Keratinocyte (primary cell): ENCODE data around the gene TDRKH. TPM values are rescaled to one million over a fixed set of nuclear protein-coding genes. Genes with fewer than 3 reads are reported as not detected.

ENCODE experiments used
- DNase-seq: peaks from one replicate; pipeline ENCODE4 v3.0.0-alpha.2; 2011; ENCODE audit warnings: low read depth, missing footprints, low spot score
- FAIRE-seq: peaks from 2 replicates; lab custom pipeline; 2011; peaks lifted over from hg19 to GRCh38; lab: Jason Lieb, UNC
- H2AFZ ChIP-seq: 2 replicates; pipeline ENCODE4 v1.6.0; 2012; ENCODE audit warnings: low read length, control low read depth, inconsistent platforms; ENCODE audit not compliant: control insufficient read depth
- H3K27ac ChIP-seq: 2 replicates; pipeline ENCODE4 v1.5.1; 2011; ENCODE audit warnings: low read length; ENCODE audit not compliant: control insufficient read depth, insufficient read depth
- H3K27me3 ChIP-seq: 3 replicates; pipeline ENCODE4 v1.6.0; 2011; ENCODE audit warnings: low read length; ENCODE audit not compliant: control insufficient read depth, insufficient read depth; ENCODE audit errors: extremely low read depth
- H3K36me3 ChIP-seq, 2 experiments: 2 replicates in 1 of 2; 3 replicates in 1 of 2; pipeline ENCODE4 v1.5.1; 2011; ENCODE audit warnings: low read length in 2 of 2, mild to moderate bottlenecking in 1 of 2; ENCODE audit not compliant: control insufficient read depth in 2 of 2, insufficient read depth in 2 of 2; ENCODE audit errors: extremely low read depth in 1 of 2
- H3K4me1 ChIP-seq: 3 replicates; pipeline ENCODE4 v1.5.1; 2011; ENCODE audit warnings: low read length; ENCODE audit not compliant: control insufficient read depth, insufficient read depth; ENCODE audit errors: extremely low read depth
- H3K4me2 ChIP-seq: 3 replicates; pipeline ENCODE4 v1.6.0; 2011; ENCODE audit warnings: low read depth, low read length; ENCODE audit not compliant: control insufficient read depth, insufficient read depth; ENCODE audit errors: extremely low read depth
- H3K4me3 ChIP-seq, 3 experiments: fragments of 200-600 bp in 1 of 3; sonication (generic) in 1 of 3; 2 replicates in 2 of 3; 3 replicates in 1 of 3; pipeline ENCODE4 v1.5.1; 2011 to 2016; ENCODE audit warnings: low read length in 3 of 3, mild to moderate bottlenecking in 3 of 3, control low read depth in 2 of 3, inconsistent platforms in 1 of 3, low read depth in 1 of 3, mixed read lengths in 1 of 3, mixed run types in 1 of 3, moderate library complexity in 1 of 3; ENCODE audit not compliant: control insufficient read depth in 2 of 3, insufficient read depth in 2 of 3; ENCODE audit errors: extremely low read depth in 1 of 3
- H3K79me2 ChIP-seq: 2 replicates; pipeline ENCODE4 v1.6.0; 2012; ENCODE audit warnings: low read length; ENCODE audit not compliant: control insufficient read depth, insufficient read depth
- H3K9ac ChIP-seq: 3 replicates; pipeline ENCODE4 v1.6.0; 2011; ENCODE audit warnings: low read length; ENCODE audit not compliant: control insufficient read depth, insufficient read depth; ENCODE audit errors: extremely low read depth
- H3K9me1 ChIP-seq: 3 replicates; pipeline ENCODE4 v1.6.0; 2011; ENCODE audit warnings: low read length; ENCODE audit not compliant: control insufficient read depth, insufficient read depth; ENCODE audit errors: extremely low read depth
- H3K9me3 ChIP-seq: 2 replicates; pipeline ENCODE4 v1.5.1; 2012; ENCODE audit warnings: low read depth, low read length; ENCODE audit not compliant: control insufficient read depth
- H4K20me1 ChIP-seq: 3 replicates; pipeline ENCODE4 v1.6.0; 2011; ENCODE audit warnings: low read length; ENCODE audit not compliant: control insufficient read depth, insufficient read depth; ENCODE audit errors: extremely low read depth
- EZH2 ChIP-seq: IDR thresholded peaks from one replicate; pipeline ENCODE4 v1.6.1; 2012; ENCODE audit warnings: inconsistent platforms, mild to moderate bottlenecking, low read length, moderate library complexity
- dilution Hi-C: fragments of 300-500 bp; cut with MboI; formaldehyde crosslinking; loops from one replicate; pipeline ENCODE4 v1.7.0; 2020; ENCODE audit warnings: low sequenced_read_pairs; ENCODE audit not compliant: extremely low pct_ligation_motif_present
- polyA plus RNA-seq, 5 experiments: library from polyadenylated mRNA; depleted of rRNA in 3 of 5; stranded (reverse) in 3 of 5; stranded (forward) in 1 of 5; unstranded in 1 of 5; fragments of >200 nt; gene quantifications; 1 replicate in 1 of 5; 2 replicates in 3 of 5; 3 replicates in 1 of 5; pipeline versions ENCODE4 v1.2.1 to v1.2.3, GENCODE V29; 2011 to 2012; ENCODE audit warnings: missing spikeins in 2 of 5, low read depth in 1 of 5, low replicate concordance in 1 of 5
- TF ChIP-seq, protein P1 (sequence below), 3 experiments: IDR thresholded peaks in 1 of 3; conservative IDR thresholded peaks in 1 of 3; optimal IDR thresholded peaks in 1 of 3; 2 replicates in 2 of 3; 3 replicates in 1 of 3; pipeline versions ENCODE3 to v1.5.1; 2011; ENCODE audit warnings: low read length in 3 of 3, mild to moderate bottlenecking in 3 of 3, moderate library complexity in 2 of 3, control low read depth in 1 of 3, inconsistent platforms in 1 of 3; ENCODE audit not compliant: insufficient read depth in 2 of 3; ENCODE audit errors: extremely low read depth in 1 of 3

Gene TDRKH
- polyA plus RNA-seq, 1 donor (not counting 4 experiments of a cell fraction or from before 2014, with no cell fraction given): 9.7 TPM

DNA sequence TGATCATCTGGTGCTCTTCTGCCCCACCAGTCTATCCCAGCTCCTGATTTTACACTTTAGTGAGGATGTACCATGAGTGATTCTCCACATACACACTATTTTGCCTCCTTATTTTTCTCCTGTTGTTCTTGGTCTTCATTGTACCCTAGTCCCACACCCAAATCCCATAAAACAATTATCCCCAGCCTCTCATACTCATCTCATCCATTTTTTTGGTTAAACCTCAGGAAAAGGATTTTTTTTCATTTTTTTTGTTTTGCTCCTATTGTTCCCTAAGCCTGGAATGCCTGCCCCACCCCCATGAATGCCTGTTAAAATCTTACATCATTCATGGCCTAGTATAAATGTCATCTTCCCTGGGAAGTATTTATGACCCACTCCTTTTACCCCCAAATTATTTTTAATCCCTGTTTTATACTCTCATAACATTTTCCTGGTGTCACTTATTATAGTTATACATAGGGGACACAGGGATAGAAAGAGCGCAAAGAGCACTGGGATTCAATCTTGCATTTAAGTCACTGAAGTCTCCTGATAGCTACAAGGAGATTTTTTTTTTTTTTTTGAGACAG, 19.8 kb upstream of the TDRKH start:
- no peaks in the 10 kb centered on the region for H3K36me3 ChIP-seq
- H3K9me3 ChIP-seq: no peaks in the 10 kb centered on the region
- TF ChIP-seq, protein P1, sequence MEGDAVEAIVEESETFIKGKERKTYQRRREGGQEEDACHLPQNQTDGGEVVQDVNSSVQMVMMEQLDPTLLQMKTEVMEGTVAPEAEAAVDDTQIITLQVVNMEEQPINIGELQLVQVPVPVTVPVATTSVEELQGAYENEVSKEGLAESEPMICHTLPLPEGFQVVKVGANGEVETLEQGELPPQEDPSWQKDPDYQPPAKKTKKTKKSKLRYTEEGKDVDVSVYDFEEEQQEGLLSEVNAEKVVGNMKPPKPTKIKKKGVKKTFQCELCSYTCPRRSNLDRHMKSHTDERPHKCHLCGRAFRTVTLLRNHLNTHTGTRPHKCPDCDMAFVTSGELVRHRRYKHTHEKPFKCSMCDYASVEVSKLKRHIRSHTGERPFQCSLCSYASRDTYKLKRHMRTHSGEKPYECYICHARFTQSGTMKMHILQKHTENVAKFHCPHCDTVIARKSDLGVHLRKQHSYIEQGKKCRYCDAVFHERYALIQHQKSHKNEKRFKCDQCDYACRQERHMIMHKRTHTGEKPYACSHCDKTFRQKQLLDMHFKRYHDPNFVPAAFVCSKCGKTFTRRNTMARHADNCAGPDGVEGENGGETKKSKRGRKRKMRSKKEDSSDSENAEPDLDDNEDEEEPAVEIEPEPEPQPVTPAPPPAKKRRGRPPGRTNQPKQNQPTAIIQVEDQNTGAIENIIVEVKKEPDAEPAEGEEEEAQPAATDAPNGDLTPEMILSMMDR (optimal IDR thresholded peaks at IDR 0.05 in 1 of 3, IDR thresholded peaks at IDR 0.05 in 1 of 3, conservative IDR thresholded peaks at IDR 0.05 in 1 of 3; ENCODE audit: extremely low read depth in 1 of 3, insufficient read depth in 2 of 3, low read length in 3 of 3): no peak
- no peak for TF ChIP-seq EZH2
- FAIRE-seq (no peak), DNase-seq (no peak)
- no peak overlapping the region for H3K4me3 ChIP-seq
- H3K27me3 ChIP-seq: peaks cover 26% of the 10 kb centered on the region
- H3K4me2 ChIP-seq: no peak overlapping the region
- no peaks in the 10 kb centered on the region for H3K79me2 ChIP-seq
- H2AFZ ChIP-seq: no peak overlapping the region
- dilution Hi-C loops: no loop called here
- H3K9me1 ChIP-seq: no peaks in the 10 kb centered on the region
- no peaks in the 10 kb centered on the region for H3K4me1 ChIP-seq
- no peak overlapping the region for H3K27ac ChIP-seq
- H4K20me1 ChIP-seq: no peaks in the 10 kb centered on the region
- H3K9ac ChIP-seq: no peak overlapping the region

DNA sequence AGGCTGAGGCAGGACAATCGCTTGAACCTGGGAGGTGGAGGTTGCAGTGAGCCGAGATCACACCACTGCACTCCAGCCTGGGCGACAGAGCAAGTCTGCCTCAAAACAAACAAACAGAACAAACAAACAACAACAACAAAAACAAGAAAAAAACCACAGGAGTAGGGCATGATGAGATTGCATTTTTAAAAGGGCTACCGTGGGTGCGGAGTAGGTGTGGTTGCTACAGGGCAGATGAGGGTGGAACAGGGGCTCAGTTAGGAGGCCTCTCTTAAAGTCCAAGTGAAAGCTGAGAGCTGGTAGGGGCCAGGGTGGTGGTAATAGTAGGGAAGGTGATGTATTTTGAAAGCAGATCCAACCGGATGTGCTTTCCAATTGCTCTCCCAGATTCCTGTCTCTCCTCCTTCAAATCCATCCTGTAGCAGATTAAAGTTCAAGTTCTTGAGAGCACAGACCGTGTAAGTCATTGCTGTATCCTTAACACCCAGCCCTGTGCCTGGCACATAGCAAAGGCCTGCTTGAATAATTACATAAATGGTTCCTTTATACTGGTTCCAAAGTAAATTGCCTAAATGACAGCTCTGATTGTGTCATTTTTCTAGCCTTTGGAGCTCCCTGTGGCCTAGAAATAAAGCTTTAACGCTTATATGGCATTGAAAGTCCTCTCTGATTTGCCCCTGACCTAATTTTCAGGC, 19.1 kb upstream of the TDRKH start:
- no peak overlapping the region for H3K4me2 ChIP-seq
- FAIRE-seq (no peak), DNase-seq (no peak)
- H3K9ac ChIP-seq: no peak overlapping the region
- dilution Hi-C loops: no loop called here
- H3K4me1 ChIP-seq: no peaks in the 10 kb centered on the region
- no peaks in the 10 kb centered on the region for H3K79me2 ChIP-seq
- H3K9me1 ChIP-seq: no peaks in the 10 kb centered on the region
- H3K9me3 ChIP-seq: no peaks in the 10 kb centered on the region
- H3K27ac ChIP-seq: no peak overlapping the region
- no peaks in the 10 kb centered on the region for H4K20me1 ChIP-seq
- no peak overlapping the region for H3K4me3 ChIP-seq
- peaks cover 32% of the 10 kb centered on the region for H3K27me3 ChIP-seq
- TF ChIP-seq, protein P1 (optimal IDR thresholded peaks at IDR 0.05 in 1 of 3, IDR thresholded peaks at IDR 0.05 in 1 of 3, conservative IDR thresholded peaks at IDR 0.05 in 1 of 3; ENCODE audit: extremely low read depth in 1 of 3, insufficient read depth in 2 of 3, low read length in 3 of 3): no peak
- no peaks in the 10 kb centered on the region for H3K36me3 ChIP-seq
- H2AFZ ChIP-seq: no peak overlapping the region
